A673 (cell line): ENCODE results near the gene SLC39A13. TPM values are rescaled to one million over a fixed set of nuclear protein-coding genes. Genes with fewer than 3 reads are reported as not detected.

Experiments
- BruUV-seq: library from RNA; stranded (reverse); fragments of 400-500 nt; replicated peaks from 2 replicates; lab custom pipeline; 2021; lab: Mats Ljungman, UMichigan
- CTCF ChIA-PET: fragments of 300-600 bp; sonication (Branson Sonifier 250); formaldehyde crosslinking; loops from one replicate; lab custom pipeline; 2022; ENCODE audit warnings: antibody characterized with exemption; lab: Charles Lee
- POLR2A ChIA-PET: fragments of 300-600 bp; sonication (Branson Sonifier 250); formaldehyde crosslinking; loops from one replicate; lab custom pipeline; 2022; ENCODE audit warnings: antibody characterized with exemption; ENCODE audit not compliant: low non-redundant PET; lab: Charles Lee
- DNase-seq: peaks from one replicate; pipeline ENCODE4 v3.0.0-alpha.2; 2015; ENCODE audit warnings: low spot score
- H3K27ac ChIP-seq: fragments of 200-600 bp; sonication (generic); 2 replicates; pipeline ENCODE4 v1.5.1; 2016; ENCODE audit warnings: mixed run types, low read depth, mild to moderate bottlenecking, mixed read lengths, antibody characterized with exemption, low read length; ENCODE audit not compliant: poor library complexity, severe bottlenecking
- H3K27me3 ChIP-seq: fragments of 200-600 bp; sonication (generic); replicated peaks from 2 replicates; pipeline ENCODE4 v1.6.1; 2017; ENCODE audit warnings: mixed run types, low read depth, mild to moderate bottlenecking, mixed read lengths, antibody characterized with exemption, low read length; ENCODE audit not compliant: insufficient read depth, poor library complexity
- H3K36me3 ChIP-seq: fragments of 200-600 bp; sonication (generic); 2 replicates; pipeline ENCODE4 v1.6.1; 2016; ENCODE audit warnings: mixed run types, mild to moderate bottlenecking, mixed read lengths, antibody characterized with exemption, low read length; ENCODE audit not compliant: insufficient read depth, poor library complexity, severe bottlenecking
- H3K4me1 ChIP-seq: fragments of 200-600 bp; sonication (generic); 2 replicates; pipeline ENCODE4 v1.6.1; 2017; ENCODE audit warnings: mixed run types, mild to moderate bottlenecking, mixed read lengths, antibody characterized with exemption, low read length; ENCODE audit not compliant: insufficient read depth, poor library complexity, severe bottlenecking
- H3K4me3 ChIP-seq: fragments of 200-600 bp; sonication (generic); 2 replicates; pipeline ENCODE4 v1.5.1; 2016; ENCODE audit warnings: low read depth, mixed run types, mild to moderate bottlenecking, mixed read lengths, low read length; ENCODE audit not compliant: poor library complexity, severe bottlenecking
- H3K9me3 ChIP-seq: fragments of 200-600 bp; sonication (generic); 2 replicates; pipeline ENCODE4 v1.6.1; 2016; ENCODE audit warnings: mixed run types, low read depth, mild to moderate bottlenecking, mixed read lengths, antibody characterized with exemption, low read length; ENCODE audit not compliant: poor library complexity, severe bottlenecking
- CTCF ChIP-seq: fragments of 300-800, 200-600 bp; sonication (generic); conservative IDR thresholded peaks from 2 replicates; pipeline ENCODE4 v1.5.1; 2017; ENCODE audit warnings: low read depth, mild to moderate bottlenecking, antibody characterized with exemption, low read length, moderate library complexity, mixed read lengths
- EZH2 ChIP-seq: fragments of 200-600 bp; sonication (generic); IDR thresholded peaks from 2 replicates; pipeline ENCODE4 v1.6.1; 2017; ENCODE audit warnings: borderline replicate concordance, low read depth, mild to moderate bottlenecking, mixed read lengths, antibody characterized with exemption, low read length; ENCODE audit not compliant: poor library complexity, severe bottlenecking
- intact Hi-C: fragments of 100-400 bp; cut with micrococcal nuclease; formaldehyde crosslinking; loops from one replicate; pipeline ENCODE4 v1.10.0; 2022; ENCODE audit not compliant: unreplicated experiment
- total RNA-seq: library from RNA; stranded (reverse); gene quantifications from 2 replicates; pipeline ENCODE4 v1.2.3, GENCODE V29; 2021

Gene SLC39A13
- total RNA-seq, 1 experiment from 2014 or later, result 53.3 TPM

GRCh38 chr11:47396049-47396320 is 12.4 kb upstream of the SLC39A13 start:
- Histone ChIP-seq H3K27me3 (no peaks in the 10 kb centered on the region), H3K36me3 (no peaks in the 10 kb centered on the region), H3K4me1 (peaks cover 14% of the 10 kb centered on the region), H3K27ac (no peak overlapping the region), H3K4me3 (no peak overlapping the region), H3K9me3 (no peaks in the 10 kb centered on the region)
- POLR2A ChIA-PET, result no interaction called here
- CTCF ChIA-PET, result no interaction called here
- TF ChIP-seq CTCF (no peak), EZH2 (no peak)
- BruUV-seq, result no TSS peak
- no peak for DNase-seq
- intact Hi-C loops, result no loop called here

DNA sequence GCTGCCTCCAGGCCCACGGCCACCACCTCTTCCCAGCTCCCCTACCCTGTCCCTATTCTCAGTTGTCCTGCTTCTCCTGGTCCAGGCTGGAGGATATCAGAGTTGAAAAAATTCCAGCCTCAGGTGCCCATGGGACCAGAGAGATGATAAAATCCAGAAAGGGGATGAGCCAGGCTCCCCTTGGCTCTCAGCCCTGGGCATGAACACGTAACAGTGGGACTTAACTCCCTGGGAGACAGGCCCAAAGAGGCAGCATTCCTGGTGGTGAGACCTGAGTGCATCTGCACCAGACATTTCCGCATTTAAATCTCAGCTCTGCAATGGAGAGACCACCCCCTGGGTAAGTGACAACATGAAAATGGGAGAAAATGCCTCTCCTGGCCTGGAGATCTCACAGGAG is 10.4 kb upstream of the SLC39A13 start:
- DNase-seq, result no peak
- ChIA-PET CTCF (no interaction called here), POLR2A (no interaction called here)
- Histone ChIP-seq H3K36me3 (no peaks in the 10 kb centered on the region), H3K9me3 (no peaks in the 10 kb centered on the region), H3K27ac (peak overlapping the region; percentile 15), H3K4me3 (no peak overlapping the region), H3K4me1 (peaks cover 15% of the 10 kb centered on the region), H3K27me3 (no peaks in the 10 kb centered on the region)
- no TSS peak for BruUV-seq
- intact Hi-C loops, result no loop called here
- TF ChIP-seq CTCF, result no peak
- no peak for TF ChIP-seq EZH2

DNA sequence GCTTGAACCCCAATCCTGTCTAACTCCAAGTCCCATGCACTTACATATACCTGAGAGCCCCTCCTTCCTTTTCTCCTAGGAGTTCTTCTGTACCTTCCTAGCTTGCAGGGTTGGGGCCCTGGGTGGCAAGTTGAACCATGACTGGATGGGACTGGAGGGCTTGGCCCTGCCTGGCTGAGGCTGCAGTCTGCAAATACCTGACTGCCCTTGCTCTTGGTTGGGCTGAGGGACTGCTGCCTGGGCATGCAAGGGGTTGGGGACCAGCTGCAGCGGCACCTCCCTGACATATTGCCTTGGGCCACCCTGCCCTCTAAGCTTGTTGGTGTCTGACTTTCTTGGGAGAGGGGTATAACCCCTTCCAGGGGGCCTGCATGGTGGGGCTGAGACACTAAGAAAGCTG is 9.8 kb upstream of the SLC39A13 start:
- POLR2A ChIA-PET, result no interaction called here
- no TSS peak for BruUV-seq
- Histone ChIP-seq H3K4me3 (no peak overlapping the region), H3K9me3 (no peaks in the 10 kb centered on the region), H3K36me3 (no peaks in the 10 kb centered on the region), H3K4me1 (peaks cover 15% of the 10 kb centered on the region), H3K27me3 (no peaks in the 10 kb centered on the region), H3K27ac (no peak overlapping the region)
- TF ChIP-seq EZH2 (no peak), CTCF (no peak)
- no peak for DNase-seq
- CTCF ChIA-PET, result no interaction called here
- intact Hi-C loops, result no loop called here
